ENCODE data around the gene BSG. TPM values are rescaled to one million over a fixed set of nuclear protein-coding genes. Genes with fewer than 3 reads are reported as not detected.
A peak's percentile ranks its signal among the peaks of the same experiment; 100 is the strongest.

The BSG gene
- total RNA-seq, 1 donor from 2014 or later: 330 TPM

DNA sequence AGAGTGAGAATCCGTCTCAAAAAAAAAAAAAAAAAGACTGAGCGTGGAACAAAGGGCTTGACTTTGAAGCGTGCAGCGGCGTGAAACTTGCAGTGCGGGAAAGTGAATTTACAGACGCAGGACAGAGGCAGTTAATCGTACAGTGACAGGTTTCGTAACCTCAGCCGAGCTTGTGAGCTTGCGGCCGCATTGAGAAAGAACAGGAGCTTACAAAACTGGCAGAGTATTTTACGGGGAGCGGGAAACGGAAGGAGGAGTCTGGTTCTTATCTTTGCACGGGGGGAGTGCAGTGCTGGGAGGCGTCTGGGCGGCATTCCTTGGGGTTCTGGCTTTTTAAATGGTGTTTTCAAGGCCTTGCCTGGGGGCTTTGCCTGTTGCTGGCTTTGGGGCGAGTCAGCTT is 6.0 kb upstream of the BSG start:
- no peaks in the 10 kb centered on the region for H4K20me1 ChIP-seq (ENCODE audit: low read depth)
- DNase-seq (ENCODE audit: low spot score): no peak
- H3K4me1 Mint-ChIP-seq: peaks cover 11% of the 10 kb centered on the region
- no peak overlapping the region for H3K4me3 Mint-ChIP-seq
- peaks cover 33% of the 10 kb centered on the region for H3K36me3 Mint-ChIP-seq
- H3K4me3 ChIP-seq: no peak overlapping the region
- no peak overlapping the region for H3K27ac Mint-ChIP-seq
- no peaks in the 10 kb centered on the region for H3K36me3 ChIP-seq
- H3K9me3 ChIP-seq (ENCODE audit: low read depth): no peaks in the 10 kb centered on the region
- peaks cover 7% of the 10 kb centered on the region for H3K27me3 ChIP-seq
- no peak overlapping the region for H3K9ac ChIP-seq
- H3K27ac ChIP-seq: no peak overlapping the region
- H3K9me3 Mint-ChIP-seq: peaks cover 28% of the 10 kb centered on the region
- peaks cover 12% of the 10 kb centered on the region for H3F3A ChIP-seq (ENCODE audit: low read depth)
- H3K27me3 Mint-ChIP-seq (ENCODE audit: insufficient read depth, low read depth): peaks cover 10% of the 10 kb centered on the region
- H3K4me1 ChIP-seq: no peaks in the 10 kb centered on the region
- H2AFZ ChIP-seq (replicated peaks): no peak overlapping the region
- TF ChIP-seq EZH2phosphoT487 (IDR thresholded peaks at IDR 0.05) (no peak), EZH2 (IDR thresholded peaks at IDR 0.05) (no peak)
- TF ChIP-seq, protein P1, sequence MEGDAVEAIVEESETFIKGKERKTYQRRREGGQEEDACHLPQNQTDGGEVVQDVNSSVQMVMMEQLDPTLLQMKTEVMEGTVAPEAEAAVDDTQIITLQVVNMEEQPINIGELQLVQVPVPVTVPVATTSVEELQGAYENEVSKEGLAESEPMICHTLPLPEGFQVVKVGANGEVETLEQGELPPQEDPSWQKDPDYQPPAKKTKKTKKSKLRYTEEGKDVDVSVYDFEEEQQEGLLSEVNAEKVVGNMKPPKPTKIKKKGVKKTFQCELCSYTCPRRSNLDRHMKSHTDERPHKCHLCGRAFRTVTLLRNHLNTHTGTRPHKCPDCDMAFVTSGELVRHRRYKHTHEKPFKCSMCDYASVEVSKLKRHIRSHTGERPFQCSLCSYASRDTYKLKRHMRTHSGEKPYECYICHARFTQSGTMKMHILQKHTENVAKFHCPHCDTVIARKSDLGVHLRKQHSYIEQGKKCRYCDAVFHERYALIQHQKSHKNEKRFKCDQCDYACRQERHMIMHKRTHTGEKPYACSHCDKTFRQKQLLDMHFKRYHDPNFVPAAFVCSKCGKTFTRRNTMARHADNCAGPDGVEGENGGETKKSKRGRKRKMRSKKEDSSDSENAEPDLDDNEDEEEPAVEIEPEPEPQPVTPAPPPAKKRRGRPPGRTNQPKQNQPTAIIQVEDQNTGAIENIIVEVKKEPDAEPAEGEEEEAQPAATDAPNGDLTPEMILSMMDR (IDR thresholded peaks at IDR 0.05): no peak
- H3K79me2 ChIP-seq (ENCODE audit: low read depth): no peaks in the 10 kb centered on the region
- H3K4me2 ChIP-seq: no peak overlapping the region

DNA sequence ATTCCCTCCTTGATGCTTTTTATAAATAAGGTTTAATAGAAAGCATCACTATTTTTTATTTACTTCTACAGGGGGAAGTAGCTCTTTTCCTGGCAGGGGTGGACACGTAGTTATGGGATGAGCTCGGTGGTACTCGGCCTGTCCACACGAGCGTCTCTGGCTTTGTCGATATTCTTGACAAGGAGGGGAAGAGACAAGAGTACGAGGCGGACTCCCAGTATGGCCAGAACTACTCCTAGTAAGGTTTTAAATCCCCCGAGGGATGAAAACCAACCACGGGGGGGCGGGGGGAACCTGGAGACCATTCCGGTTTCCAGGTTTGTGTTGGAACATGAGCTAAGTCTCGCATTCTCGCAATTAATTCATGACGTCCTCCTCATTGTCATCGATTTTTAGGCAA is 5.6 kb upstream of the BSG start:
- no peaks in the 10 kb centered on the region for H3K9me3 ChIP-seq (ENCODE audit: low read depth)
- H3K4me3 ChIP-seq: no peak overlapping the region
- no peak overlapping the region for H2AFZ ChIP-seq (replicated peaks)
- H3F3A ChIP-seq (ENCODE audit: low read depth): peaks cover 16% of the 10 kb centered on the region
- peaks cover 27% of the 10 kb centered on the region for H3K9me3 Mint-ChIP-seq
- H3K9ac ChIP-seq: no peak overlapping the region
- TF ChIP-seq EZH2 (IDR thresholded peaks at IDR 0.05): no peak
- TF ChIP-seq, protein P1 (IDR thresholded peaks at IDR 0.05): no peak
- no peak for TF ChIP-seq EZH2phosphoT487 (IDR thresholded peaks at IDR 0.05)
- H3K4me1 Mint-ChIP-seq: peaks cover 11% of the 10 kb centered on the region
- H3K79me2 ChIP-seq (ENCODE audit: low read depth): no peaks in the 10 kb centered on the region
- peaks cover 31% of the 10 kb centered on the region for H3K36me3 Mint-ChIP-seq
- H3K4me3 Mint-ChIP-seq: peak overlapping the region; percentile 50
- no peak for DNase-seq (ENCODE audit: low spot score)
- no peaks in the 10 kb centered on the region for H3K36me3 ChIP-seq
- H3K27me3 Mint-ChIP-seq (ENCODE audit: insufficient read depth, low read depth): peaks cover 11% of the 10 kb centered on the region
- no peak overlapping the region for H3K4me2 ChIP-seq
- H3K27me3 ChIP-seq: peaks cover 8% of the 10 kb centered on the region
- peak overlapping the region; percentile 74 for H3K27ac Mint-ChIP-seq
- no peaks in the 10 kb centered on the region for H3K4me1 ChIP-seq
- no peak overlapping the region for H3K27ac ChIP-seq
- no peaks in the 10 kb centered on the region for H4K20me1 ChIP-seq (ENCODE audit: low read depth)

DNA sequence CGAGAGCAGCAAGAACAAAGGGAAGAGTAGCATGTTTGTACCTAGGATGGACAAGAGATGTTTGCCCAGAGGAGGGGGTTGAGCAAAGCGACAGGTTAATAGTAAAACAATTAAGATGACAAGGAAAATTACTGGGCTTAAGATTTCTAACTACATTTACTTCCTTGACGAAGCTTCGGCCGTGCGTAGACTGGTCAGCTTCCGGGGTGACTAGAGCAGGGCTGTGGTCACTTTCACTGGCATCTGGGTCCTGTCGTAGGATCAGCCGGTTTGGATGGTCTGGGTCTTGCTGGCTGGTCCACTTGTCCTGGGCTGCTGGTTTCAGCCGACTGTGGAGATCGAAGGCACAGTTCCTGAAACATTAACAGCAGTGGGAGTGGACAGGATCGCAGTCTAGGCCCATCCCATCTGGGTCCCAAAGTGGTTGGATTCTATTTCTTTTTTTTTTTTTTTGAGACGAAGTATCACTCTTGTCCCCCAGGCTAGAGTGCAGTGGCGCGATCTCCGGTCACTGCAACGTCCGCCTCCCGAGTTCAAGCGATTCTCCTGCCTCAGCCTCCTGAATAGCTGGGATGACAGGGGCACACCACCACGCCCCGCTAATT is 5.0 kb upstream of the BSG start:
- Histone ChIP-seq H3K4me2 (no peak overlapping the region), H3K4me3 (no peak overlapping the region), H3F3A (ENCODE audit: low read depth) (peaks cover 20% of the 10 kb centered on the region), H3K4me1 (no peaks in the 10 kb centered on the region), H3K9me3 (ENCODE audit: low read depth) (no peaks in the 10 kb centered on the region), H3K27me3 (peaks cover 8% of the 10 kb centered on the region), H4K20me1 (ENCODE audit: low read depth) (no peaks in the 10 kb centered on the region), H2AFZ (replicated peaks) (no peak overlapping the region), H3K79me2 (ENCODE audit: low read depth) (peaks cover under 1% of the 10 kb centered on the region), H3K27ac (no peak overlapping the region), H3K36me3 (no peaks in the 10 kb centered on the region), H3K9ac (no peak overlapping the region)
- no peak for DNase-seq (ENCODE audit: low spot score)
- no peak for TF ChIP-seq EZH2 (IDR thresholded peaks at IDR 0.05)
- TF ChIP-seq EZH2phosphoT487 (IDR thresholded peaks at IDR 0.05): no peak
- TF ChIP-seq, protein P1 (IDR thresholded peaks at IDR 0.05): no peak
- Mint-ChIP-seq H3K27me3 (ENCODE audit: insufficient read depth, low read depth) (peaks cover 13% of the 10 kb centered on the region), H3K36me3 (peaks cover 26% of the 10 kb centered on the region), H3K4me3 (no peak overlapping the region), H3K4me1 (peaks cover 13% of the 10 kb centered on the region), H3K9me3 (peaks cover 22% of the 10 kb centered on the region), H3K27ac (peak overlapping the region; percentile 74)
